DOHH2 (cell line): ENCODE results near the gene ADM5.

Experiments
- H3F3A ChIP-seq: fragments of 200-600 bp; sonication (generic), shearing (Covaris generic); 2 replicates; pipeline ENCODE4 v1.6.0; 2016; ENCODE audit warnings: antibody characterized with exemption, mild to moderate bottlenecking; ENCODE audit not compliant: control insufficient read depth, insufficient read depth
- H3K27ac ChIP-seq: fragments of 200-600 bp; sonication (generic); 2 replicates; pipeline ENCODE4 v1.5.1; 2014; ENCODE audit warnings: low read depth, mild to moderate bottlenecking, low read length, moderate library complexity
- H3K27me3 ChIP-seq: fragments of 200-600 bp; sonication (generic); 2 replicates; pipeline ENCODE4 v1.6.1; 2014; ENCODE audit warnings: mild to moderate bottlenecking, low read length, mixed read lengths; ENCODE audit not compliant: control insufficient read depth
- H3K36me3 ChIP-seq: fragments of 200-600 bp; sonication (generic); 2 replicates; pipeline ENCODE4 v1.6.1; 2014; ENCODE audit warnings: mild to moderate bottlenecking, low read length, moderate library complexity, mixed read lengths; ENCODE audit not compliant: control insufficient read depth
- H3K4me1 ChIP-seq: fragments of 200-600 bp; sonication (generic); 2 replicates; pipeline ENCODE4 v1.6.1; 2014; ENCODE audit warnings: mild to moderate bottlenecking, low read length, mixed read lengths; ENCODE audit not compliant: control insufficient read depth
- H3K4me2 ChIP-seq: fragments of 200-600 bp; sonication (generic); 2 replicates; pipeline ENCODE4 v1.6.0; 2014; ENCODE audit warnings: mild to moderate bottlenecking, low read length, moderate library complexity
- H3K4me3 ChIP-seq: fragments of 200-600 bp; sonication (generic); 2 replicates; pipeline ENCODE4 v1.5.1; 2014; ENCODE audit warnings: mild to moderate bottlenecking, low read length, mixed read lengths
- H3K79me2 ChIP-seq: fragments of 200-600 bp; sonication (generic); 2 replicates; pipeline ENCODE4 v1.6.1; 2014; ENCODE audit warnings: mild to moderate bottlenecking, low read length, mixed read lengths; ENCODE audit not compliant: control insufficient read depth
- H3K9me2 ChIP-seq: fragments of 200-600 bp; sonication (generic); replicated peaks from 2 replicates; pipeline ENCODE4 v1.6.1; 2014; ENCODE audit warnings: mild to moderate bottlenecking, low read length, mixed read lengths; ENCODE audit not compliant: control insufficient read depth
- H3K9me3 ChIP-seq: fragments of 200-600 bp; sonication (generic); 2 replicates; pipeline ENCODE4 v1.6.1; 2014; ENCODE audit warnings: antibody characterized with exemption, low read length, mixed read lengths; ENCODE audit not compliant: control insufficient read depth, insufficient read depth
- H4K20me1 ChIP-seq: fragments of 200-600 bp; sonication (generic); 2 replicates; pipeline ENCODE4 v1.6.0; 2014; ENCODE audit warnings: low read depth, mild to moderate bottlenecking, antibody characterized with exemption, low read length, moderate library complexity; ENCODE audit not compliant: control insufficient read depth, insufficient read depth
- EZH2phosphoT487 ChIP-seq: fragments of 200-600 bp; sonication (generic); IDR thresholded peaks from 2 replicates; pipeline ENCODE4 v1.6.1; 2017; ENCODE audit warnings: borderline replicate concordance, mild to moderate bottlenecking, antibody characterized with exemption, low read length, moderate library complexity, mixed read lengths
- TF ChIP-seq, protein P1 (sequence below): fragments of 200-600 bp; sonication (generic); IDR thresholded peaks from one replicate; pipeline ENCODE4 v1.5.1; 2014; ENCODE audit warnings: antibody characterized with exemption, mild to moderate bottlenecking, low read depth, low read length; ENCODE audit not compliant: poor library complexity, severe bottlenecking

ADM5 gene

DNA sequence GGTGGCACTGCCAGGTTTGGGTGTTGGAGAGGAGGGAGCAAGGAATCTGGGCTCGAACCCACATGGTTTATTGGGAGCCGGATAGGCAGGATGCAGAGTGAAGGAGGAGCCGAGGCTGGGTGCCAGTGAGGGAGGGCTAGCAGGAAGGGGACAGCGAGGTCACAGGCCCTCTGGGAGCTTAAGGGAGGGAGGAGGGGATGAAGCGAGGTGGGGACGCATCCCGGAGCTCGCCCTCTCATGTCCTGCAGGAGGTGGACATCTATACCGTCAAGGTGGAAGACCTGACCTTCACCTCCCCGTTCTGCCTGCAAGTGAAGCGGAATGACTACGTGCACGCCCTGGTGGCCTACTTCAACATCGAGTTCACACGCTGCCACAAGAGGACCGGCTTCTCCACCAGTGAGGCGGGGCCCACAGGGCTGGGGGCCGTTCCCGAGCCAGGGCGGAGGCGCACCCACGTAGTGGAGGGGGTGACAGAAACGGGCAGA is 3.5 kb upstream of the ADM5 start:
- Histone ChIP-seq H3K4me2 (no peak overlapping the region), H3F3A (peaks cover 2% of the 10 kb centered on the region; the same call in 1 of the 2 replicates), H3K9me2 (no peaks in the 10 kb centered on the region), H3K27me3 (no peaks in the 10 kb centered on the region), H3K79me2 (peaks cover 25% of the 10 kb centered on the region), H3K27ac (no peak overlapping the region), H4K20me1 (peaks cover 14% of the 10 kb centered on the region; the same call in 1 of the 2 replicates), H3K4me1 (peaks cover 6% of the 10 kb centered on the region), H3K36me3 (peaks cover 91% of the 10 kb centered on the region), H3K4me3 (no peak overlapping the region), H3K9me3 (no peaks in the 10 kb centered on the region)
- no peak for TF ChIP-seq EZH2phosphoT487
- TF ChIP-seq, protein P1, sequence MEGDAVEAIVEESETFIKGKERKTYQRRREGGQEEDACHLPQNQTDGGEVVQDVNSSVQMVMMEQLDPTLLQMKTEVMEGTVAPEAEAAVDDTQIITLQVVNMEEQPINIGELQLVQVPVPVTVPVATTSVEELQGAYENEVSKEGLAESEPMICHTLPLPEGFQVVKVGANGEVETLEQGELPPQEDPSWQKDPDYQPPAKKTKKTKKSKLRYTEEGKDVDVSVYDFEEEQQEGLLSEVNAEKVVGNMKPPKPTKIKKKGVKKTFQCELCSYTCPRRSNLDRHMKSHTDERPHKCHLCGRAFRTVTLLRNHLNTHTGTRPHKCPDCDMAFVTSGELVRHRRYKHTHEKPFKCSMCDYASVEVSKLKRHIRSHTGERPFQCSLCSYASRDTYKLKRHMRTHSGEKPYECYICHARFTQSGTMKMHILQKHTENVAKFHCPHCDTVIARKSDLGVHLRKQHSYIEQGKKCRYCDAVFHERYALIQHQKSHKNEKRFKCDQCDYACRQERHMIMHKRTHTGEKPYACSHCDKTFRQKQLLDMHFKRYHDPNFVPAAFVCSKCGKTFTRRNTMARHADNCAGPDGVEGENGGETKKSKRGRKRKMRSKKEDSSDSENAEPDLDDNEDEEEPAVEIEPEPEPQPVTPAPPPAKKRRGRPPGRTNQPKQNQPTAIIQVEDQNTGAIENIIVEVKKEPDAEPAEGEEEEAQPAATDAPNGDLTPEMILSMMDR: no peak

GRCh38 chr19:49686503-49687088 is 2.8 kb upstream of the ADM5 start:
- H3K36me3 ChIP-seq: peaks cover 86% of the 10 kb centered on the region
- peaks cover 20% of the 10 kb centered on the region for H3K79me2 ChIP-seq
- no peak overlapping the region for H3K4me2 ChIP-seq
- no peak overlapping the region for H3K27ac ChIP-seq
- peaks cover 9% of the 10 kb centered on the region for H3K4me1 ChIP-seq
- no peak overlapping the region for H3K4me3 ChIP-seq
- peaks cover 9% of the 10 kb centered on the region; the same call in 1 of the 2 replicates for H4K20me1 ChIP-seq
- no peak for TF ChIP-seq EZH2phosphoT487
- TF ChIP-seq, protein P1: no peak
- no peaks in the 10 kb centered on the region for H3K27me3 ChIP-seq
- no peaks in the 10 kb centered on the region for H3K9me2 ChIP-seq
- no peaks in the 10 kb centered on the region for H3K9me3 ChIP-seq
- peaks cover 2% of the 10 kb centered on the region; the same call in 1 of the 2 replicates for H3F3A ChIP-seq

- H3F3A ChIP-seq: peaks cover 2% of the 10 kb centered on the region; the same call in 1 of the 2 replicates
- H3K79me2 ChIP-seq: peaks cover 15% of the 10 kb centered on the region
- peaks cover 80% of the 10 kb centered on the region for H3K36me3 ChIP-seq
These were observed 2.2 kb upstream of the ADM5 start for GRCh38 chr19:49687150-49687549.

More at GRCh38 chr19:49687150-49687549, 2.2 kb upstream of the ADM5 start:
- Histone ChIP-seq H3K9me3 (no peaks in the 10 kb centered on the region), H3K9me2 (no peaks in the 10 kb centered on the region), H3K27me3 (no peaks in the 10 kb centered on the region), H3K4me1 (peaks cover 9% of the 10 kb centered on the region), H3K27ac (no peak overlapping the region), H4K20me1 (peaks cover 6% of the 10 kb centered on the region; the same call in 1 of the 2 replicates), H3K4me2 (no peak overlapping the region), H3K4me3 (no peak overlapping the region)
- TF ChIP-seq EZH2phosphoT487: no peak
- TF ChIP-seq, protein P1: no peak
